Brain pericyte (primary cell): ENCODE data around the gene TNIK.

Experiments used
- DNase-seq: peaks from one replicate; pipeline ENCODE4 v3.0.0-alpha.2; 2012; ENCODE audit warnings: low read depth, low spot score

TNIK gene

DNA sequence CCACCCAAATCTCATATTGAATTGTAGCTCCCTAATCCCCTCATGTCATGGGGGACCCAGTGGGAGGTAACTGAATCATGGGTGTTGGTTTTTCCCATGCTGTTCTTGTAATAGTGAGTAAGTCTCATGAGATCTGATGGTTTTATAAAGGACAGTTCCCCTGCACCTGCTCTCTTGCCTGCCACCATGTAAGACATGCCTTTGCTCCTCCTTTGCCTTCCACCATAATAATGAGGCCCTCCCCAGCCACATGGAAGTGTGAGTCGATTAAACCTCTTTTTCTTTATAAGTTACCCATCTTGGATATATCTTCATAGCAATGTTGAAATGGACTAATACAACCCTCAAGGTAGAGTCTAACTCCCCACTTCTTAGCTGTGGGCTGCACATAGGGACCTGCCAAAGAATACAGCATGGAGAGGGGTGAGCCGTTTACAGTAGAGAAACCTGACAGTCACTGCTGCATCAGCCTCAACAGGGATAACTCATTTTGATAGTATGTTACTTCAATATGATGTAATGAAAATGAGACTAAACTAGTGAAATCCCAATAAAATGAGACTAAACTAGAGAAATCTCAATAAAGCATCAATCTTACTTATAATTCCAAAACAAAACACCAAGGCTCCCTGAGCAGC lies 117.3 kb downstream of the TNIK start:
- no peak for DNase-seq

DNA sequence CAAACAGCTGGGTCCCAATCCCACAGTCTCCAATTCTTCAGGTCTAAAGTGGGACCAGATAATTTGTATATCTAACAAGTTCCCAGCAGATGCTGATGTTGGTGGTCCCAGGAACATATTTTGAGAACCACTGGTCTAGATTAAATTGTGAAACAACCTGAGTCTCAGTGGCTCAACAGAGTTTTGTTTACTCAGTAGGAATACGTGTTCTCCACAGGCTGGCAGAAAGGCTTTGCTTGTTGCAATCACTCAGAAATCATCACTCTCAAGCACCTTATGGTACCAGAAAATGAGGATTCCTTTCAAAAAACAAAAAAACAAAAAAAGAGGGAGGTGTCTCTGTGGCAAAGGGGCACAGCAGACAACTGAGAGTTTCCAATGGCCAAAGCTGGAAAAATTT lies 118.0 kb downstream of the TNIK start:
- no peak for DNase-seq

DNA sequence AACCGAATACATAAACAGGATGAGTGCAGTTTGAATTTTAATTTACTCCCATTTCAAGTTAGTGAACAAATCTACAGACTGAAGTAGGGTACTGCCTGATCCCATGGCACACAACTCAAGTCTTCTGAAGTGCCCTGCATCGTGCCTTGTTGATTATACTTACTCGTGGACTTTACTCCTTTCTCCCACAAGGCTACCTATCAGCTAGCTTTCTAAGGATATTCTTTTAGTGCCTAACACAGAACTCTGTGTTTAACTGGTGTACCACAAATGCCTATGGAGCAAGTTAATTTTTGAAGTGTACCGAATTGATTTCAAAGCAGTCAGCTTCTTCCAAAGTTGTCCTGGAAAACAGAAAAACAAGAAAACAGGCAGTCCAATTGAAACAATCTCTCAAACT lies 119.8 kb downstream of the TNIK start:
- DNase-seq: no peak

DNA sequence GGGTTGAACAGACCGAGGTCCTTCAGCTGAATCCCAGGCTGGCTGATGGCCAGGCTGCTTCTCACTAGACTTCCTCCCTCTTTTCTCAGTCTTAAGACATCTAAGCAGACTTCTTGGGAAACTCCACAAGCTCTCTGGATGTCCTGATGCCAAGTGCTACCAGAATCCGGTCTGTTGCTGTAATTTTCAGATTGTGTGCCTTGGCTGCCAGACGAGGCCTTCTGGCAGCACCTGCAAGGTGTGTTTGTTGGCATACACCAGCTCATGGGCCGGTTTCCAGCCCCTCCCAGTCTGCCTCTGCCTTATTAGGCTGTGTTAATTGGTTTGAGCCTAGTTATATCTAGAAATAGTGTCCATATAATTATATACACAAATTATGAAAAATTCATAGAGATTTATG lies 120.6 kb downstream of the TNIK start:
- no peak for DNase-seq

DNA sequence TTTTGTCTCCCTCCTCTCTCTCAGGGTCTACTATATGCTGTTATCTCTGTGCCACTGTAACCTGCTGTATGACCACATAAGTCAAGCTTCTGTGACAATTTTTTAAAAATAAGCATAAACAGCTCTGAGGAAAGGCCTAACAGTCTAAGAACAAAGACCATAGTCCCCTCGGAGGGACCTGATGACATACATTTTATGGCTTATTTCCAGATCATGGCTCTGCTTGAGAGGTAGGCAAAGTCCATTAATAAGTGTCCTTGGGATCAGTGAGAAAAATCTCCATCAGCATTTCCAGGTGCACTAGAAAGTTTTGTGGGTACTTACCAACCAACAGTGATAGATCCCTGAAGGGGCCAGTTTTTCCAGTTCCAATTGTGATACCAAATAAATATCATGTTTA lies 123.8 kb downstream of the TNIK start:
- DNase-seq: no peak

DNA sequence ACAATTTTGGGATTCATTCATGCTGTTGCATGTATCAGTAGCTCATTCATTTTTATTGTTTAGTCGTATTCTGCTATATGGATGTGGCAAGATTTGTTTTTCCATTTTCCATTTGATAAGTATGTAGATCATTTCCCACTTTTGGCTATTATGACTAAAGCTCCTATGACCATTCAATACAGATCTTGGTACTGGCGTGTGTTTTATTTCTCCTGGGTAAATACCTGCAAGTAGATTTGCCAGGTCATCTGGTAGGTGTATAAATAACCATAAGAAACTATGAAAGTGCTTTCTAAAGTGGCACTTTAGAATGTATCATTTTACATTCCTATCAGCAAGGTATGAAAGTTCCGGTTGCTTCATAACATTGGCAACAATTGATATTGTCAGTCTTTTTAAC lies 124.6 kb downstream of the TNIK start:
- no peak for DNase-seq

DNA sequence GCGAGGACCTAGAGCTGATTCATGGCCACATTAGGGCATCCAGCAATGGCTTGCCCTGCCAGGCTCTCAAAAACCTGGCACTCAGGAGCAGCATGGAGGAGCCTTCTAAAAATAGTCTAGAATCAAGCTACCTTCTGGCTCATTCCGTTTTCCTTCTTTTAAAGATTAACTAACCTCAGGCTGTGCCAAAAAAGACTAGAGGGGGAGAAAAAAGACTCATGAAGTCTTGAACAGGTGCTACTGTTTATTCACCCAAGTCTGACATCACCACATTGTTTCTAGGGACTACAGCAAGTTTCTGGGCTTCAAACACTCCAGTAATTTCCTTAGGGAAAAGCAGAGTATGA lies 125.8 kb downstream of the TNIK start:
- no peak for DNase-seq

DNA sequence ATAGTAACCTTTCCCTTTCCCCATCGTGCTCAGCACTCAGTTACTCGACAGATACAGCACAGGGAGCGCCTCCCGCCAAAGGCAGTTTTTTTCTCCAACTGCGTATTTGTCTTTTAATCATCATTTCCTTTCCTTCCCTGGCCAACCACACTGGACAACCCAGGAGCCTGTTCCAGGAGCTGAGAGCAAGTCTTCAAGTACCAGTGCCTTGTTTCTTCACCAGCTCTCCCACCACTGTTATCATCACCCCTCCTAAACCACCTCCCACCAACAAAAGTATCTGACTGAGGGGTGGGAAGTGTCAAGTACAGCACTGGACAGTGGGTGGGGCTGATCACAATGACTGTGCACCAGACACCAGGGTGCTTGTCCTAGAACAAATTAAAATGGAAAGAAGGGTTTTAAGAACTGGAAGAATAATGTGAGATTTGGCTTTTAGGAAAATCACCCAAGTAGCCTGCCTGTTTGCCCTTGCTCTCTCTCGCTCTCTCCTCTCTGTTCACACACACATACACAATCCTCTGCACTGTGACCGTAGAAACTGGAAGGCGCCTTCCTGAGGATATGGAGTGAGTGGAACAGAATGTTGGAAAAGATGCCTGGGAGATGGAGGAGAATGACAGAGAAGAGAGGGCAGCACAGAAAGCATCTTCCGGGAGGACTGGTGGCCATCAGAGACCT lies 126.3 kb downstream of the TNIK start:
- no peak for DNase-seq

DNA sequence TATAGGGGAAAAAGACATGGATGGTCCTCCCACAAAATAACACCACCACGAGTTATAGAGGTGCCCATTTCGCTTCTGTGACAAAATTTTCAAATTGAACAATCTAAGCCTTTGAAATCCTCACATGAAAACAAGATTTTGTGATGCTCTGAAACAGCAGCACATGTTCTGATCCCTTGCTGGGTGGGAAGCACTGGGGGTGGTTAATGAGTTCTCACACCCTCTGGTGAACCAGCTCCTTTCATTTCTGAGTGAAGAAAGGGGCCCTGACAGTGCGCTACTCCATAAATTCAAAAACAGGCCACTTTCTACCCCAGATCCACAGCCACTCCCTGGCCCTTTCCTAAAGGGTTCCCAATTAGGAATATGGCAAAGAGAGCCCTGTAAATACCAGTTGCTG lies 129.3 kb downstream of the TNIK start:
- DNase-seq: no peak

DNA sequence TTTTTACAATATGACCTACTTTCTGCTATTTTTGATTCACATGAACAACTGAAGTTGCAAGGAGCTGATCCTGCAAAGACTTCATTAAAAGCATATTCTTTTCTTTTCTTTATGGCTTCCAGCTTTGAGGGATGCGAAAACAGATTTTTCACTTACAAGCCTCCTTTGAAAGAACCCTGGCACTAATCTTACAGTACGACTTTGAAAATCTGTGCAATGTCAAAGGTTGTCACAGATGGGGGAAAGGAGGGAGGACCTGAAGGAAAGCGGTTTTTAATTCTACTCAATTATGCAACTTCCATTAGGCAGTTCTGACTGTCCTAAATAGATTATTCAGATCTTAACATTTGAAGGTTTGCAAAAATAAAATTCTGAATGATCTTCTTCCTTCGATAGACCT lies 130.5 kb downstream of the TNIK start:
- no peak for DNase-seq

DNA sequence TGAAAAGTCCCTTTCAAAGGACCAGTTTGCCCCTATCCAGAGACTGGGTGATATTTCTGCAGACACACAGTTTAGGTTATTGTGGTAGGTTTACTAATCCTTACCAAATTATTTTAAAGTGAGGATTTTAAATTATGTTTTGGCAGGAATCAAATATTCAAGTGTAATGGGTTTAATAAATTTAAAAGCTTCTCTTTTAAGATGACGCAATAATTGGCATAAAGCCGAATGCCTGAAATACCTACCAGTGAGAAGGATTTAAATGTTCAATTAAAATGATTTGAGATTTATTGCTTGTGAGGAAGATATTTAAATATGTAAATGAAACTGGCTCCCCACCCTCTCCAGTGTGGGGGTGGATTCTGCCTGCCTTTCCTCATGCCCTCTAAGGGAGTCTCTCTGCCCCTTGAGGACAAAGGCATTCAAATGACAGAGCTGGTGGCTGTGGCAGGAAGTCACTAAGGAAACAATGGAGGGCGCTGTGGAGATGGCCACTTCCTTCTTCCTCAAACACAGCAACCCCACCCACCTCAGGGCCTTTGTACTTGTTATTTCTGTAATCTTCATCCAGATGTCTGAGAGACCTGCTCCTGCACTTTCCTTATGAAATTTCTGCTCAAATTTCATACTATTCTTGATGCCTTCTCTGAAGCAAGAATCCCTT lies 131.7 kb downstream of the TNIK start:
- DNase-seq: no peak

DNA sequence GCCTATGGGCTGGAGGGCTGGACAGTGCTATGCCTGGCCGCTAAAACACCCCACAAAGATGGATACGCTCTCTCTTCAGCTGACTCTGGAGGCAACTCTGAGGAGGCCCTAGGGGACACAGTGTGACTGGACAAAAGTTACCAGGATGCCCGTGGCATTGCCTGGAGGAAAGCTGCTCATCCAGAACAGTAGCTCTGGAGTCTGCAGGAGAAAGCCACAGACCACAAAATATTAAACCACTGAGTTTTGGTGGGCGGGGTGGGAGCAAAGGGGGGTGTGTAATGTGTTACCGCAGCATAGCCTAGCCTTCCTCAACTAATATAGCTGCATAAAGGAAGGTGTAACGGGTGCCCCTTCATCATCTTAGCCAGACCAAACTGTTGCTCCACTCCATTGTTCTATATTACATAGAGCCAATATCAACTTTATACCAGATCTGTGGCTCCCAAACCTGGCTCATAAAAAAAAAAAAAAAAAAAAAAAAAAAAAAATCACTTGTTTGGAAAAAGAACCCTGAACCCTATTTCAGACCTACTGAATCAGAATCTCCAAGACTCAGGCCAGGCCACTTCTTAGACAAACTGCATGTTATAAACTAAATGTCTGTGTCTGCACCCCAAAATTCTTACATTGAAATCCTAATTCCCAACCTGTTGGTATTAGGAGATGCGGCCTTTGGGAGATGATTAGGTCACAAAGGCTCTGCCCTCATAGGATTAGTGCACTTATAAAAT lies 132.6 kb downstream of the TNIK start:
- DNase-seq: no peak

DNA sequence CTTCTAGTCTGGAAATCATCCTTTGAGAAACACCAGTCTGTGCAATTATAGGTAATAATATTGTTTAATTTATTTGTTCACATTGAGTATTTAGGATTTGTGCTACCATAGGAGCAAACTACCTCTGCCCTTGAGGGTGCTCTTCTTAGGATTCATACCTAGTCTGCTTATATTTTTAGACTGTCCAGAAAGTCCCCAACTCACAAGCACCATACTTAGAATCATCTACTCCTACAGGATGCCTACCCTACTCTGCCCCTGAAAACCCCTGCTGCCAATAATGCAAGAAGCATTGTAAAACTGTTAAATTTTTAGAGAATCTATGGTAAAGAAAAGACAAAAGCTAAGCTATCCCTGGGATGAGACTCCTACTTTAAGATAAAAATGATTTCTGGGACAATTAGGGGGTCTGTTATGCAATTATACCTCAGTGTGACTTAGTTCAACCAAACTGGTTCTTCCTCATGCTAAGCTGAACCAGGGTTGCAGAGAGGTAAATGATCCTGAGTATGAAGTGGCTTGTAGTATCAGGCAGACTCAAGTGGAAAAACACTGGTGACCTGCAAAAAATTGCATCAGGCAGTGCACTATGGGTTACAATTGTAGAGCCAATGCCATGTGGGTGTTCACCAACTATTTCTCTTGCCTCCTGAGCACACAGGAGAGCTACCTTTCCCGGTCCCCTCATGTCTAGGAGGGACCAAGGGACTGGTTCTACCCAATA lies 133.3 kb downstream of the TNIK start:
- no peak for DNase-seq

DNA sequence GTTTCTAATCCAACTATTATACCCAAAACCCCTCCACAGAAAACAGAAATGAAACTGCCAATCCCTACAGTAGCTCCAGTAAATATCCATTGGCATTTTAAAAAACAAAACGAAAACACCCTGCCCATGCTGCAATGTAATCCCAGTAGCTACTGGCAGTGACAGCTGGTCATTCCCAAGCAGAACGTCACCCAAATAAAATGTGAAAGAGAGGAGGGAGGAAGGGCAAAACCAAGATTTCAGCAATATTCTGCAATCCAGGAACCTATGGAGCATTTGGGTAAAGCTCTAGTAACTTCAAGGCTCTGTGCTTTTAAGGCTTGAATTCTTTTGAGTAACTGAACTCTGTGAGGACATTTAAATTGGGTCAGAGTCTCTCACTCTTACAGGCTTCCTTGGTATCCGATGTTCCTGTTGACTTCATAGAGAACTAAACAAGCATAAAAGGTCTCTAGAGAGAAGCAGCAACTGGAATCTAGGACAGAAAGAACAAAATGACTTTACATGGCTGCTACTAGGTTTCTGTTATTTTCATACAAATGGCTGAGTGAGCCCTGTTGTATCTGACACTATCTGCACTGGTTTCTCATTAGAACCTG lies 136.2 kb downstream of the TNIK start:
- DNase-seq: no peak

DNA sequence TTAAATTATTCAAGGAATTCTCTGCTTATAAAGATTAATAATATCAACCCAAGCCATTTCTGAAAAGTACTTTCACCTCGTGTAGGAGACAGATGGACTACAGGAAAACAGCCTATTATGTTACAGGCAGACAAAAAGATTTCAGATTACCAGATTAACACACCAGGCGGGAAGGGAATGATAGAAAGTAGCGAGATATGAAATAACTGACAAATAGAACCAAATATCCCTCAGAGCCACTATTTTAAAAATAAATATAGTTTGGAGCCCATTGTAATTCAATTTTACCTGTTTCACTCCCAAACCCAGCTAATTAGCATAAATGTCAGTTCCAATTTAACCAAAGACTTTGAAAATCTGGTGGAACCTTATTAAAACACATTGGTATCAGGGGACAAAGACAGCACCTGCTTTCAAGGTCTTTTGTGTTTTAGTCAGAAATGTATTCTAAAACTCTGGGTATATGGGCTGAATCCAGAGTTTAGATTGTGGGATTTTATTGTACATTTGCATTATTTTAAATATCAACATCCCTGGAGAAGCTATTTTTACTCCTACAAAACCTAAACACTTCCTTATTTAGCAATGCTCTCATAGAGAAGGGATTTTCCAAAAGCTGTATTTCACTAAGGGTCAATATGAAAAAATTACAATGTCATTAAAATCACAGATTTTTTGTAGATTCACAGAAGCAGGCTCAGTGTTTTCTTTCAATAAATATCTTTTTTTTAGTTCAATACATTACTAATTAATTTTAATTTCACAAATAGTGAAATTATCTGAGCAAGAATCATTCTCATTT lies 138.4 kb downstream of the TNIK start:
- DNase-seq: no peak

DNA sequence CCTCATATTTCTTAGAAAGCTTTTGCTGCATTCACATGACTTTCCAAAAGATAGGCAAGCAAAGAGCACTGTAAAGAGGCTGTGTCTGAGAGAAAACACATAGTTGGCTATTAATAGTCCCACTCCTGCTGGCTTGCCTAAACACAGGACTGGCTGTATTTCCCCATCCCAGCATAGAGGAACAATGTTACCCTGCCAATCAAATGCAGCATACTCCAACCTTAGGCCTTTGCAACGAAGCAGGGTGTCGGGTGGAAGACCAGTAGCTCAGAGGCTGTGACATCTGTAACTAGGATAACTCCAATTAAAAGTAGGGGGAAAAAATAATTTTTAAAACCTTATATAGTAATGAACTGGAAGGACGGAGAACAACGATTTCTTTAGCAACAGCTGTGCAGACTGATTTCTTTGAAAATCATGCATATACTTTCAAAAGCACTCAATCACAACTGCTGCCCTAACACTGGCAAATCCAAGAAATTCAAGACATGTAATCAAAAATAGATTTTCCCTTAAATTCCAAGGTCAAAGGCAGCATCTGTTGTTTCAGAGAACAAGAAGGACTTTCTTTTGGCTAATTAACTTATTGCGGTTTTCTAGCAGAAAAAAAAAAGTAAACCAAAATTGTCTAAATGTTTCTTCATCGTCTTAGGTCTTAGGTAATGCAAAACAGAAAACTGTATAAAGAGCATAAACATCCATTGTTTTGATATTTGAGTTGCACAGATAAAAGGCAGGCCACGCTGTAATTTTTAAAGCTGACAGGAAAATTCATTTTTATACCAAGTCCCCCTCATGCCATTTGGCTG lies 139.3 kb downstream of the TNIK start:
- DNase-seq: peak; percentile 22

DNA sequence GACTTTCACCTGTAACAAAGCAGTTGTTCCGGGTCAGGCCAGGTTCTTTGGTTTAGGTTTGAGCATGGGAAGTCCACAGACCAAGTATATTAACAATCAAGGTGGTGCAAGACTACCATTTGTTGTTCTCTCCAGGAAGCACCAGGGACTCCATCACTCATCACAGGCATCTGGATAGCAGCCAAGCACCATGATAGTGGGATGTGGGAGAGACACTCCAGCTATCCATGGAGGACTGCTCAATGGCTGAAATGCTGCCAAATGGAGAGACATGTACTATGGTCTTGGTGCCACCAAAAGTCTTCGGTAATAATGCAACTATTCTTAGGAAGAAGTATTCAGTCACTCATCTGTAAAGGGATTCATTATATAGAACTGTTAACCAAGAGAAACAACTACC lies 143.0 kb downstream of the TNIK start:
- no peak for DNase-seq

DNA sequence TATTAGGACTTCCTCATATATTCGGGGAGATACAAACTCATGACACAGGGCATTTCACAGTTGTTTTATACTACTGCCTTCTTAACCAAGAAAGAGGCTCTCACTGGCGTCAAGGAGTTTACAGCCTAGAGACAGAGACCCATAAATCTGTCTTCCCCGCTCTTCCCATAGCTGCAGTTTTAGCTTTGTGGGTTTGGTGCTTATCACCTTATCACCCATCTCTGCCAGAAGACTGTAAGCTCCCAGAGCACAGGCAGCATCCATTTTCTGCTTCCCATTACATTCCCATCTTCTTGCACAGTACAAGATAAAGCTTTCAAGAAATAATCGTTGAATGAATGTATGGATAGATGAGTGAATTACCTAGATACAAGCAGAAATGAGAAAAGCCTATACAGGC lies 144.3 kb downstream of the TNIK start:
- no peak for DNase-seq

DNA sequence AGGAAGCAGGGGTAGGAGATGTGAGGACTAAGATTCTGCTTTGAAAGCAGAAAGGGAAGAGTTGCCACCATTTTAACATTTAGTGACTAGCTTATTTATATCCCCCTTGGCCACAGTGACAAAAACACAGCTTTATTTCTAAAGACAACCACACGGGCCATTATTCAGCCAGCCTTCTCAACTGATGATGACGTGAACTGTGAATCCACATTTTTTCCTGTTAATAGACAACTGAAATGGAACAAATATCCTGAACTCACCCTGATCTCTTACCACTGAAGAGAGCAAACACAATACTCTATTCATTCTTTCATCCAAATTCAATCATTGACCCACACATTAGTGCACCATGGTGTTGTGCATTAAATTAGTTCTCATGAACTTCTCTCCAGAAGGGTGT lies 145.1 kb downstream of the TNIK start:
- no peak for DNase-seq

DNA sequence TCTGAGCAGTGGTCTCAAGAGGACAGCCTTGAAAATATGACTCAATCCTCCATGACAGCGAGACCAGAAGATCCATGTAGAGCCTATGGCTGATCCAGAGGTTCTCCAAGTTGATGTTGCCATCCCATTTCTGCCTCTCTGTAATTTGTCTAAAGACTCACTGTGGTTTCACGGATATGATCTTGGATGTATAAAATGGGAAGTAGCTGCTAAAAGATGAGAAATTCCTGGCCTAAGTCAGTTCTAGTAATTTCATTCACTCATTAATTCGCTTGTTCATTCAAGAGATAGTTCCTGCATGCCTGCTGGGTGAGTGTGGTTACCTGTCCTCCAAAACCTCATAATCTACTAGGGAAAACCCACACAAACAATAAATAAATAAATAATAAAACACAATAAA lies 145.9 kb downstream of the TNIK start:
- DNase-seq: no peak
